ENCODE results near the gene CDH22.

Gene CDH22

GRCh38 chr20:46127396-46128010, 180.8 kb downstream of the CDH22 start:
- TF ChIP-seq EGR1 (IDR thresholded peaks at IDR 0.05) (no peak), MAX (IDR thresholded peaks at IDR 0.05) (no peak)

DNA sequence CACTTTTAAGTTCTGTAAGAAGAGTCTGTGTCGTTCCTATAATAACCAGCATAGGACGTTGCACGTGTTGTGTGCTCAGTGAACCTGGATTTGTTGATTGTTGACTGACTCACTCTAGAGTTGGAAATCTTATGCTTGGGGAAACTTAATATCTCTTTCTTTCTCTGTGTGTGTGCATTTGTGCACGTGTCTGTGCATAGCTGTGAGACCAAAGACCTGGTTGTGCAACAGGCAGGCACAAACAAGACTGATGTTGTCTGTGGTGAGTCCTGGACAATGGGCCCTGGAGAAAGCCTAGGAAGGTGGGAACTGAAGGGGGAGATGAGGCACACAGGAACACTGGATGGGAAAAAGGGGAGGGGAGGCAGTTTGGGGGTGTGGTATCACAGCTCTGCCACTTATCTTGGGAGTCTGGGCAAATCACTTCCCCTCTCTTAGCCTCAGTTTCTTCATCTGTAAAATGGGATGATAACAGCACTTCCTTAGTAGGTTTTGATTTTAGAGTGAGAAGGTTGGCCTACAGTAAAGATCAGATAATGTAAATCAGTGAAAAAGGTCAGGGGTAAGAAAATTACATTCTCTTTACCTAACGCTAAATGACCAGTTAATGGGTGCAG, 181.8 kb downstream of the CDH22 start:
- TF ChIP-seq FOXM1 (IDR thresholded peaks at IDR 0.05; ENCODE audit: borderline replicate concordance, low read depth) (no peak), CEBPB (IDR thresholded peaks at IDR 0.05) (no peak), EP300 (IDR thresholded peaks at IDR 0.05; ENCODE audit: borderline replicate concordance) (no peak), TAF1 (IDR thresholded peaks at IDR 0.05; ENCODE audit: low read depth) (no peak), ZBTB7A (IDR thresholded peaks at IDR 0.05; ENCODE audit: low read depth) (no peak), REST (IDR thresholded peaks at IDR 0.05; ENCODE audit: low read depth) (no peak), TCF12 (IDR thresholded peaks at IDR 0.05; ENCODE audit: low read depth) (no peak), USF1 (IDR thresholded peaks at IDR 0.05) (no peak), MAX (IDR thresholded peaks at IDR 0.05) (no peak), RAD21 (IDR thresholded peaks at IDR 0.05; ENCODE audit: low read depth) (no peak), NFIC (IDR thresholded peaks at IDR 0.05) (no peak), TEAD4 (IDR thresholded peaks at IDR 0.05) (no peak), EGR1 (IDR thresholded peaks at IDR 0.05) (no peak), YY1 (IDR thresholded peaks at IDR 0.05; ENCODE audit: low read depth) (no peak), CREB1 (IDR thresholded peaks at IDR 0.05; ENCODE audit: low read depth) (no peak)
